Type B pancreatic cell (in vitro differentiated cells): ENCODE data around the gene PLA2R1. TPM values are rescaled to one million over a fixed set of nuclear protein-coding genes. Genes with fewer than 3 reads are reported as not detected.

Source experiments
- DNase-seq: peaks from one replicate; pipeline ENCODE4 v3.0.0; 2021; ENCODE audit warnings: mixed read lengths; ENCODE audit not compliant: unreplicated experiment; ENCODE audit errors: extremely low spot score
- H3K27ac Mint-ChIP-seq: 2 replicates; pipeline ENCODE4 v1.8.0; 2021; ENCODE audit warnings: mild to moderate bottlenecking, mixed read lengths
- H3K27me3 Mint-ChIP-seq: 2 replicates; pipeline ENCODE4 v1.8.0; 2021; ENCODE audit warnings: mixed read lengths
- H3K36me3 Mint-ChIP-seq: 2 replicates; pipeline ENCODE4 v1.8.0; 2021; ENCODE audit warnings: mixed read lengths
- H3K4me1 Mint-ChIP-seq: one replicate; pipeline ENCODE4 v1.8.0; 2021; ENCODE audit warnings: mixed read lengths; ENCODE audit not compliant: unreplicated experiment
- H3K4me3 Mint-ChIP-seq: 2 replicates; pipeline ENCODE4 v1.8.0; 2021; ENCODE audit warnings: mild to moderate bottlenecking, mixed read lengths
- H3K9me3 Mint-ChIP-seq: 2 replicates; pipeline ENCODE4 v1.8.0; 2021; ENCODE audit warnings: mixed read lengths
- total RNA-seq: library from RNA; stranded (reverse); gene quantifications from 2 replicates; pipeline ENCODE4 v1.2.1, GENCODE V29; 2021; ENCODE audit warnings: low replicate concordance
- TF ChIP-seq, protein P1 (sequence below): fragments of 200-600 bp; sonication (generic); conservative IDR thresholded peaks from 2 replicates; pipeline ENCODE4 v1.5.0; 2021; ENCODE audit warnings: antibody characterized with exemption, mild to moderate bottlenecking

The PLA2R1 gene
- total RNA-seq, 1 donor from 2014 or later = 3.6 TPM

DNA sequence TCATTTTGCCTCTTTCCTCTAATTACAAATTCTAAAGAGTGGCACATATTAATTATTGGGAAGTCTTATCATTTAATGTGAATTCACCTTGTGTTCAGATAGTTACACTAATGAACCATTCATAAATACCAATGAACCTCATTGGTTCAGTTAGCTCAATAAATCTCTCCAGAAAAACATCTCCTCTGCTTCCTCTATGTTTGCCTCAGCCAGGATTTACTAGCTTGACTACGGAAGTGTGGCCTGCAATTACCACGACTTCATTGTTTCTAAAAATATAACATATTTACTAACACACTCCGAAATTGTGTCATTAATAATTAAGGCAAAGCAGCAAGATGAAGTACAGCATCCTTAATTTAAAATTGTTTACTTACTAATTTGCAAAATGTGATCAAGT is 103.3 kb downstream of the PLA2R1 start:
- Mint-ChIP-seq H3K36me3 (no peaks in the 10 kb centered on the region), H3K4me3 (no peak overlapping the region), H3K27me3 (no peaks in the 10 kb centered on the region), H3K4me1 (no peaks in the 10 kb centered on the region), H3K27ac (no peak overlapping the region), H3K9me3 (peaks cover 8% of the 10 kb centered on the region)
- no peak for DNase-seq
- TF ChIP-seq, protein P1, sequence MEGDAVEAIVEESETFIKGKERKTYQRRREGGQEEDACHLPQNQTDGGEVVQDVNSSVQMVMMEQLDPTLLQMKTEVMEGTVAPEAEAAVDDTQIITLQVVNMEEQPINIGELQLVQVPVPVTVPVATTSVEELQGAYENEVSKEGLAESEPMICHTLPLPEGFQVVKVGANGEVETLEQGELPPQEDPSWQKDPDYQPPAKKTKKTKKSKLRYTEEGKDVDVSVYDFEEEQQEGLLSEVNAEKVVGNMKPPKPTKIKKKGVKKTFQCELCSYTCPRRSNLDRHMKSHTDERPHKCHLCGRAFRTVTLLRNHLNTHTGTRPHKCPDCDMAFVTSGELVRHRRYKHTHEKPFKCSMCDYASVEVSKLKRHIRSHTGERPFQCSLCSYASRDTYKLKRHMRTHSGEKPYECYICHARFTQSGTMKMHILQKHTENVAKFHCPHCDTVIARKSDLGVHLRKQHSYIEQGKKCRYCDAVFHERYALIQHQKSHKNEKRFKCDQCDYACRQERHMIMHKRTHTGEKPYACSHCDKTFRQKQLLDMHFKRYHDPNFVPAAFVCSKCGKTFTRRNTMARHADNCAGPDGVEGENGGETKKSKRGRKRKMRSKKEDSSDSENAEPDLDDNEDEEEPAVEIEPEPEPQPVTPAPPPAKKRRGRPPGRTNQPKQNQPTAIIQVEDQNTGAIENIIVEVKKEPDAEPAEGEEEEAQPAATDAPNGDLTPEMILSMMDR = no peak

DNA sequence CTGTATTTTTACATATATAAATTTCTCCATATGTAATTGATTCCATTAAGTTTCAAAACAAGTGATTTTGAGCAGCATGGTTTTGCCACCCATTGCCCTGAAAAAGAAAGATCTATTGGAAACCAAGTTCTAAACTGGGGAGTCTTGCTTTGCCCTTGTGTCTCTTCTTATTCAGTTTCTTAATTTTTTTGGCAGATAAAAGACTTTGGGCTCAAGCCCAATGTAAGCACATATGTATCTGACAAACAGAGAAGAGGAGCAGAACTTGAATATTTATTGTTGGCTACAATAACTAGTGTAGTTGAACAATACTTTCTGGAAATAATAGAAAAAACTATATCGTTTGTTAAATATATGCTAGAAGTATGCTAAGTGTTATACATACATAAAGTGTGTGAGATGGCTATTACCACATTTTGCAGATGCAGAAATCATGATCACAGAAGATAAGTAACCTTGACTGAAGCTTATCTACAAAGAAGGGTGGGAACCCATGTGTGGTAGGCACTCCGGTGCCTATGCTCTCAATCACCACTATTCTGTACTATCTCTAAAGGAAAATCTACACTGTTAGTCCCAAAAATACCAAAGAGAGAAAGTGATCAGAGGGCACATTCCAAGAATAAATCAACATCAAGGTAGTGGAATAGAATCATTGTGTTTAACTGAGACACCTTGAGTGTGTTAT is 109.1 kb downstream of the PLA2R1 start:
- Mint-ChIP-seq H3K9me3 (peaks cover 6% of the 10 kb centered on the region), H3K27ac (no peak overlapping the region), H3K27me3 (no peaks in the 10 kb centered on the region), H3K4me1 (no peaks in the 10 kb centered on the region), H3K4me3 (no peak overlapping the region), H3K36me3 (no peaks in the 10 kb centered on the region)
- TF ChIP-seq, protein P1 = no peak
- DNase-seq = no peak

DNA sequence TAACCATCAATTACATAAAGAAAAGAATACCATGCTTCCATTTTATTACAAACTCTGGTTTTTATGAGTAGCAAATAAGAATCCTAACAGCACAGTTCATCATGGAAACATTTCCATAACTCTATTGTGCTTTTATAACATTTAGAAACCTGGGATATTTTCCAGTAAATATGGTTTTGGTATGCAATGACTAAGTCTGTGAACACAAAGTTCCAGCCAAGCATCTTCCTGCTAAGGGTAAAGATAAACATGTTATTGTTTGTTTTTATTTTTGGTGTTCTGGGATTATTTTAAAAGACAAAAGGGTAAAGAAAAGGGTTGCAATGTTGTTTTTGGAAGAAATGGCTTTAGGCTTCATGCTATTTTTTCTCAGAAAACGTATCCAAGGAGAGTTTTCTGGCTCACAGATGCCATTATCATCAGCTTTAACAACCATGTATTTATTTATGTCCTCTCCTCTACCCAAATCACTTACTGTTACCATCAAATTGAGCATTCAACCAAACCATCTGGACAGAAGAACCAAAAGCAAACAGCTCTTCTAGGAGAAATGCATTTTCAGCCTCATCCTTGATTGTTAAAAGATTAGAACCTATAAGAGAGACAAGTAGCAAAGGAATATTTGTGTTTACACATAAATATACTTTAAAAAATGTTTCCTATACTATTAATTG is 116.0 kb downstream of the PLA2R1 start:
- H3K4me3 Mint-ChIP-seq = no peak overlapping the region
- H3K9me3 Mint-ChIP-seq = no peaks in the 10 kb centered on the region
- no peaks in the 10 kb centered on the region for H3K27me3 Mint-ChIP-seq
- TF ChIP-seq, protein P1 = no peak
- H3K4me1 Mint-ChIP-seq = no peaks in the 10 kb centered on the region
- H3K36me3 Mint-ChIP-seq = no peaks in the 10 kb centered on the region
- H3K27ac Mint-ChIP-seq = no peak overlapping the region
- DNase-seq = no peak

DNA sequence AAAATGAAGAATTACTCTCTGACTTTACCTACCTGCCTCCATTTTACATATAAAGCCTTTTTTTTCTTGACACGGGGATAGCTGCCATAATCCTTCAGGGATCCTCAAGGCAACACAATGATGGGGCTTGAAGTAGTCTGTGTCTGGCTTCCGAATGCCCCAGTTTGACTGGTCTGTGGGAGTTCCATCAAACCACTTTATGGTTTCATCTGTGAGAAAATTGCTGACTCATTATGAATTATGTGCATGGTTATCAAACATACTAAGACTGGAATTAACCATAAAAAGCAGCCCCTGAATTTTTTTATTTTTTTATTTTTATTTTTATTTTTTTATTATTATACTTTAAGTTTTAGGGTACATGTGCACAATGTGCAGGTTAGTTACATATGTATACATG is 117.5 kb downstream of the PLA2R1 start:
- no peak overlapping the region for H3K27ac Mint-ChIP-seq
- no peaks in the 10 kb centered on the region for H3K36me3 Mint-ChIP-seq
- no peaks in the 10 kb centered on the region for H3K27me3 Mint-ChIP-seq
- H3K4me3 Mint-ChIP-seq = no peak overlapping the region
- H3K9me3 Mint-ChIP-seq = no peaks in the 10 kb centered on the region
- TF ChIP-seq, protein P1 = no peak
- no peaks in the 10 kb centered on the region for H3K4me1 Mint-ChIP-seq
- DNase-seq = no peak

DNA sequence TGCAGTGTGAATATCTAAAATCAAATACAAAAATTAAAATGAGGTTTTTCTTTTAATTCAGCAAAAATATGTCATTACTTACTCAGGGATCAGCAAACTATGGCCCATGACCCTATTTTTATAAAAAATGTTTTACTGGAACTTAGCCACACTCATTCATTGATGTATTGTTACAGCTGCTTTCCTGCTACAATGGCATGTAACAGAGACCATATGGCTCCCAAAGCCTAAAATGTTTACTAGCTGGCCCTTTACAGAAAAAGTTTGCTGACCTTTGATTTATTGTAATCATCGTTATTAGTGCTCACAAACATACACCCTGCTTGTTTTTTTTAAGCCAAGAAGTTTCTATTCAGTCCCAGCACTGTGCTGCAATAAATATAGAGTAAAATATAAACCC is 120.3 kb downstream of the PLA2R1 start:
- Mint-ChIP-seq H3K9me3 (no peaks in the 10 kb centered on the region), H3K36me3 (no peaks in the 10 kb centered on the region), H3K4me1 (no peaks in the 10 kb centered on the region), H3K27me3 (no peaks in the 10 kb centered on the region), H3K4me3 (no peak overlapping the region), H3K27ac (no peak overlapping the region)
- DNase-seq = no peak
- TF ChIP-seq, protein P1 = no peak
